GM18526 (cell line): Measurements from ENCODE around the gene SDHB.
A peak's percentile ranks its signal among the peaks of the same experiment; 100 is the strongest.

Experiments
- POLR2A ChIP-seq: IDR thresholded peaks from 3 replicates; pipeline ENCODE4 v1.6.1; 2011; ENCODE audit not compliant: insufficient read length; ENCODE audit errors: extremely low read depth

SDHB gene

GRCh38 chr1:17053685-17054410, at the start of gene SDHB:
Gene SDHB, minus strand, starts transcription at chr1:17054032. Its CDS starts 13 bp downstream, at chr1:17054019.
- TF ChIP-seq POLR2A: peak; percentile 86

GRCh38 chr1:17102232-17102631, 48.4 kb upstream of the SDHB start:
- no peak for TF ChIP-seq POLR2A

- TF ChIP-seq POLR2A: no peak
Measured at GRCh38 chr1:17101261-17101660, 47.4 kb upstream of the SDHB start.

- TF ChIP-seq POLR2A: no peak
Measured at GRCh38 chr1:17099616-17100340, 45.9 kb upstream of the SDHB start.

GRCh38 chr1:17098446-17099317, 44.9 kb upstream of the SDHB start:
- TF ChIP-seq POLR2A: no peak

GRCh38 chr1:17097787-17098186, 44.0 kb upstream of the SDHB start:
- no peak for TF ChIP-seq POLR2A

- TF ChIP-seq POLR2A: no peak
Measured at GRCh38 chr1:17097147-17097546, 43.3 kb upstream of the SDHB start.

GRCh38 chr1:17096584-17096983, 42.8 kb upstream of the SDHB start:
- no peak for TF ChIP-seq POLR2A

- TF ChIP-seq POLR2A: no peak
Measured at GRCh38 chr1:17095141-17095540, 41.3 kb upstream of the SDHB start.

GRCh38 chr1:17094664-17095063, 40.8 kb upstream of the SDHB start:
- TF ChIP-seq POLR2A: no peak

- TF ChIP-seq POLR2A: no peak
Measured at GRCh38 chr1:17093822-17094393, 40.1 kb upstream of the SDHB start.

- TF ChIP-seq POLR2A: no peak
Measured at GRCh38 chr1:17091252-17091651, 37.4 kb upstream of the SDHB start.

- no peak for TF ChIP-seq POLR2A
Measured at GRCh38 chr1:17089506-17089905, 35.7 kb upstream of the SDHB start.

- TF ChIP-seq POLR2A: no peak
Measured at GRCh38 chr1:17086751-17087150, 32.9 kb upstream of the SDHB start.

- TF ChIP-seq POLR2A: no peak
Measured at GRCh38 chr1:17084787-17085186, 31.0 kb upstream of the SDHB start.
